NCI-H2107 (cell line): ENCODE measurements around the gene COCH.
"Not testable (repeated sequence)": the region's sequence is repeated elsewhere in the genome, so short reads cannot be mapped to it uniquely, and the experiment has no call there.

Experiments used
- DNase-seq: peaks from one replicate; lab custom pipeline; 2025; lab: John Stamatoyannopoulos, UW

Gene COCH

DNA sequence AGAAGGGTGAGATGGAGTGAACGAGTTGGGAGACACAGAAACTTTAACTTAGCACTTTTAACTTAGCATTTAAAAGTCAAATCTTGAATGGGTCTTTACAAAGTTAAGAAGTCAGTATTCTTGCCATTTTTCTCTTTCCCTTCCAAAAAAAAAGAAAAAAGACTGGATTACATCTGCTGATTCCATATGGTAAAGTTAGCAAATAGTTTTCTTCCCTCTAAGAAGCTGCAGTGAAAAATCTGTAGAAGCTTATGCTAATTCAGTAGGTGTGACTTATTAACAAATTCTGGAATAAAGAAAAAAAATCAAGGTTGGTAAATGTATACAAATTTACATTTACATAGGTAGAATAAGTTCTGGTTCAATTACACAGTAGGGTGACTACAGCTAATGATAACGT is 50.9 kb downstream of the COCH start:
- DNase-seq = no peak

DNA sequence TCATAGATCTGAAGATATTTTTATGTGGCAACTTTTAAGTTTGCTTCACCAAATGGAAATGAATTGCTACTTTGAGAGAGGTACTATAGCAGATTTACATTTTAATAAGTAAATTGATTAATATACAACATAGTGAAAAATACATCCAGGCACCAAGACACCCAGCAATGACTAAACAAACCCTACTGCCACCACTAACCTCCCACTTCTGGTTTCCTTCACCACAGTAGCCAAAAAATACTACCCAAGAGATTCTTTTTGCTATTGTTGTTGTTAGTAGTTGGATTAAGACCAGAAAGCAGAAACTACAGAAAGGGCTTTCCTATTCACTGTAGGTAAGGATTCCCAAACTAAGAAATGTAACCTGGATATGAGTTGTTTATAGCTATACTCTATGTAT is 54.1 kb downstream of the COCH start:
- no peak for DNase-seq

DNA sequence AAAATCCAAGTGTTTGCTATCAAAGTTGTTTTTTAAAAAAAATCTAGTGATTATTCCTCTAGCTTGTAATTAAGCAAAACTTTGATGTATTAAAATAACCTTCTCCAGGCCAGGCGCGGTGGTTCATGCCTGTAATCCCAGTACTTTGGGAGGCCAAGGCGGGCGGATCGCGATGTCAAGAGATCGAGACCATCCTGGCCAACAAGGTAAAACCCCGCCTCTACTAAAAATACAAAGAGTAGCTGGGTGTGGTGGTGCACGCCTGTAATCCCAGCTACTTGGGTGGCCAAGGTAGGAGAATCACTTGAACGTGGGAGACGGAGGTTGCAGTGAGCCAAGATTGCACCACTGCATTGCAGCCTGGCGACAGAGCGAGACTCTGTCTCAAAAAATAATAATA is 59.6 kb downstream of the COCH start:
- DNase-seq = not testable (repeated sequence)

DNA sequence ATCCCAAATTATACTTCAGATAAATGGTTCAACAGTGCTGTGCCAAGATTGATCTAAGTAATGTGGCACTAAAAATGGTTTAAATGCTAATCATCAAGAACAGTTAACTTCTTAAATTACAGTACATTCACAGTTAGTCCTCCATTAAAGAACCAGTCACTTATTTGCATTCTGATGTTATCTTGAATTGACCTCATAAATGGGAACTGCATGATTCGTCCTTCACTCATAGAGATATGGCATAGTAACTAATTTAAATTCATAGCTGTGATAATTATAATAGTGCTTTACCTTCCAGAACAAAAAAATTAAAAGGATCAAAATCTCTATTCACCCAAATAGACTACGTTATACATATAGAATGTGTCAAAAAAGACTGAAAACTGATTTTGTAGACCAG is 61.1 kb downstream of the COCH start:
- DNase-seq = no peak

DNA sequence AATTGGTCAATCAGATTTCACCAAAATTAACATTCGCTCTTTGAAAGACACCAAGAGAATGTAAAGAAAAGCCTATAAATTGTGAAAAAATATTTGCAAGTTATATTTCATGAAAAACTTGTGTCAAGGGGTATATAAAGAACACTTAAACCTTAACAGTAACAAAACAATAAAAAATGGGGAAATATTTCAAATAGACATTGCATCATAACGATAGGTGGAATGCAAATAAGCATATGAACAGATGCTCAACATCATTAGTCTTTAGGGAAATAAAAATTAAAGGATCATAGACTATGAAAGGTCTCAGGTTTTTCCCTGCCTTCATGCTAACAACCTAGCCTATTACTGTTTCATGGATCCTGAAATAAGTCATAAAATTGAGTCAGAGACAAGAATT is 64.3 kb downstream of the COCH start:
- no peak for DNase-seq
